NCI-H1092 (cell line): ENCODE data around the gene ZRANB2.

Source experiments
- DNase-seq: peaks from one replicate; lab custom pipeline; 2025; lab: John Stamatoyannopoulos, UW

The ZRANB2 gene

GRCh38 chr1:71068325-71069240 is 12.3 kb downstream of the ZRANB2 start:
- DNase-seq = no peak

GRCh38 chr1:71054791-71055190 is 26.0 kb downstream of the ZRANB2 start:
- no peak for DNase-seq

GRCh38 chr1:71054281-71054731 is 26.5 kb downstream of the ZRANB2 start:
- no peak for DNase-seq

- no peak for DNase-seq
Observed at GRCh38 chr1:71053758-71054157, 27.1 kb downstream of the ZRANB2 start.

GRCh38 chr1:71053146-71053545 is 27.7 kb downstream of the ZRANB2 start:
- no peak for DNase-seq

GRCh38 chr1:71049951-71050598 is 30.8 kb downstream of the ZRANB2 start:
- DNase-seq = peak; percentile 19

GRCh38 chr1:71047635-71048607 is 32.9 kb downstream of the ZRANB2 start, which contains the start of gene PTGER3:
Gene PTGER3, minus strand, starts transcription at chr1:71047816. Its CDS starts 239 bp downstream, at chr1:71047577.
- DNase-seq = peak; percentile 39

- no peak for DNase-seq
Observed at GRCh38 chr1:71046891-71047634, 33.8 kb downstream of the ZRANB2 start.

- no peak for DNase-seq
Observed at GRCh38 chr1:71045463-71046028, 35.3 kb downstream of the ZRANB2 start.

GRCh38 chr1:71044833-71045232 is 36.0 kb downstream of the ZRANB2 start:
- DNase-seq = no peak

- no peak for DNase-seq
Observed at GRCh38 chr1:71043065-71043464, 37.8 kb downstream of the ZRANB2 start.

- DNase-seq = no peak
Observed at GRCh38 chr1:71041806-71042205, 39.0 kb downstream of the ZRANB2 start.

- DNase-seq = no peak
Observed at GRCh38 chr1:71039661-71040262, 41.1 kb downstream of the ZRANB2 start.

- DNase-seq = no peak
Observed at GRCh38 chr1:71038942-71039341, 41.9 kb downstream of the ZRANB2 start.

- no peak for DNase-seq
Observed at GRCh38 chr1:71037829-71038620, 42.8 kb downstream of the ZRANB2 start.

GRCh38 chr1:71037066-71037465 is 43.8 kb downstream of the ZRANB2 start:
- DNase-seq = no peak

- DNase-seq = no peak
Observed at GRCh38 chr1:71033136-71033535, 47.7 kb downstream of the ZRANB2 start.

- no peak for DNase-seq
Observed at GRCh38 chr1:71031426-71031825, 49.4 kb downstream of the ZRANB2 start.

- DNase-seq = no peak
Observed at GRCh38 chr1:71030026-71030425, 50.8 kb downstream of the ZRANB2 start.

- DNase-seq = no peak
Observed at GRCh38 chr1:71028981-71029380, 51.9 kb downstream of the ZRANB2 start.
